ENCODE data around the gene LOXL4. TPM values are rescaled to one million over a fixed set of nuclear protein-coding genes. Genes with fewer than 3 reads are reported as not detected.

The LOXL4 gene
- polyA plus RNA-seq, 3 donors, result 0.03 to 0.05 TPM; not detected in 1

GRCh38 chr10:98316170-98316569 lies 48.2 kb upstream of the LOXL4 start:
- TF ChIP-seq CTCF (IDR thresholded peaks at IDR 0.05), result no peak
- 50% methylated on average over 2 of the region's 5 CpGs for WGBS (ENCODE audit: insufficient coverage)
- Histone ChIP-seq H3K27me3 (ENCODE audit: control insufficient read depth in 2 of 2, insufficient read depth in 2 of 2, low read length in 2 of 2) (no peaks in the 10 kb centered on the region), H3K36me3 (replicated peaks in 1 of 2; ENCODE audit: control insufficient read depth in 1 of 2, insufficient read depth in 2 of 2, low read length in 2 of 2) (no peaks in the 10 kb centered on the region), H2AFZ (ENCODE audit: insufficient read depth, low read depth, low read length, poor library complexity, severe bottlenecking) (peak overlapping the region; percentile 8), H3K9me3 (replicated peaks in 1 of 2; ENCODE audit: control insufficient read depth in 1 of 2, insufficient read depth in 1 of 2, low read length in 2 of 2) (no peaks in the 10 kb centered on the region), H3K4me2 (replicated peaks; ENCODE audit: extremely low read depth, low read length, poor library complexity, severe bottlenecking) (peak overlapping the region; percentile 45), H3K27ac (ENCODE audit: low read depth in 1 of 2, low read length in 2 of 2) (peak overlapping the region; percentile 44 to 78), H3K9ac (ENCODE audit: insufficient read depth, low read length, poor library complexity, severe bottlenecking) (no peak overlapping the region), H3K4me1 (ENCODE audit: control insufficient read depth in 1 of 2, insufficient read depth in 2 of 2, low read length in 2 of 2) (peaks cover 46 to 56% of the 10 kb centered on the region in 2 donors), H4K20me1 (ENCODE audit: insufficient read depth, low read length) (no peaks in the 10 kb centered on the region), H3K79me2 (ENCODE audit: insufficient read depth, low read length) (no peaks in the 10 kb centered on the region), H3K4me3 (replicated peaks in 1 of 3; ENCODE audit: low read depth in 2 of 3, low read length in 3 of 3) (peak overlapping the region in 1 of 3 experiments; percentile 42)
- peak overlapping the region; percentile 24 to 51 for H3K4me3 Mint-ChIP-seq
- intact Hi-C loops (cut with micrococcal nuclease), result no loop called here
- H3K4me1 Mint-ChIP-seq, result peaks cover 50% of the 10 kb centered on the region
- H3K36me3 Mint-ChIP-seq, result peaks cover 1 to 5% of the 10 kb centered on the region in 2 donors
- H3K27ac Mint-ChIP-seq, result peak overlapping the region; percentile 76 to 97 (median 94)
- DNase-seq, result peak in 2 of 3 donors; percentile 66 to 71
- peaks cover 0 to 5% (median 0%) of the 10 kb centered on the region in 3 donors for H3K27me3 Mint-ChIP-seq (ENCODE audit: low read depth in 3 of 3)
- H3K9me3 Mint-ChIP-seq, result peaks cover 0 to 3% (median 0%) of the 10 kb centered on the region in 7 donors

GRCh38 chr10:98314532-98315284 lies 46.7 kb upstream of the LOXL4 start:
- H3K27ac ChIP-seq (ENCODE audit: low read depth in 1 of 2, low read length in 2 of 2), result peak overlapping the region; percentile 53 to 78
- H3K9ac ChIP-seq (ENCODE audit: insufficient read depth, low read length, poor library complexity, severe bottlenecking), result no peak overlapping the region
- H3K27ac Mint-ChIP-seq, result peak overlapping the region; percentile 76 to 97 (median 91)
- 83% methylated on average over 1 of the region's 8 CpGs for WGBS (ENCODE audit: insufficient coverage)
- no peaks in the 10 kb centered on the region for H3K9me3 ChIP-seq (replicated peaks in 1 of 2; ENCODE audit: control insufficient read depth in 1 of 2, insufficient read depth in 1 of 2, low read length in 2 of 2)
- peak; percentile 86 to 94 (median 92) for DNase-seq
- H2AFZ ChIP-seq (ENCODE audit: insufficient read depth, low read depth, low read length, poor library complexity, severe bottlenecking), result no peak overlapping the region
- peaks cover 0 to 3% (median 0%) of the 10 kb centered on the region in 7 donors for H3K9me3 Mint-ChIP-seq
- H4K20me1 ChIP-seq (ENCODE audit: insufficient read depth, low read length), result no peaks in the 10 kb centered on the region
- H3K79me2 ChIP-seq (ENCODE audit: insufficient read depth, low read length), result no peaks in the 10 kb centered on the region
- H3K27me3 Mint-ChIP-seq (ENCODE audit: low read depth in 3 of 3), result peaks cover 0 to 6% (median 3%) of the 10 kb centered on the region in 3 donors
- TF ChIP-seq CTCF (IDR thresholded peaks at IDR 0.05), result no peak
- peaks cover 1 to 5% of the 10 kb centered on the region in 2 donors for H3K36me3 Mint-ChIP-seq
- peak overlapping the region in 1 of 3 experiments; percentile 42 for H3K4me3 ChIP-seq (replicated peaks in 1 of 3; ENCODE audit: low read depth in 2 of 3, low read length in 3 of 3)
- H3K36me3 ChIP-seq (replicated peaks in 1 of 2; ENCODE audit: control insufficient read depth in 1 of 2, insufficient read depth in 2 of 2, low read length in 2 of 2), result no peaks in the 10 kb centered on the region
- H3K27me3 ChIP-seq (ENCODE audit: control insufficient read depth in 2 of 2, insufficient read depth in 2 of 2, low read length in 2 of 2), result no peaks in the 10 kb centered on the region
- no peak overlapping the region for H3K4me3 Mint-ChIP-seq
- peaks cover 46 to 57% of the 10 kb centered on the region in 2 donors for H3K4me1 ChIP-seq (ENCODE audit: control insufficient read depth in 1 of 2, insufficient read depth in 2 of 2, low read length in 2 of 2)
- H3K4me1 Mint-ChIP-seq, result peaks cover 52% of the 10 kb centered on the region
- intact Hi-C loops (cut with micrococcal nuclease), result no loop called here
- H3K4me2 ChIP-seq (replicated peaks; ENCODE audit: extremely low read depth, low read length, poor library complexity, severe bottlenecking), result no peak overlapping the region
